GM18951 (cell line): ENCODE measurements around the gene OAT.

Experiments used
- POLR2A ChIP-seq: IDR thresholded peaks from 4 replicates; pipeline ENCODE4 v1.6.1; 2011; ENCODE audit warnings: mild to moderate bottlenecking; ENCODE audit not compliant: insufficient read length, insufficient read depth; ENCODE audit errors: extremely low read depth
- in situ Hi-C: fragments of 300-500 bp; cut with MboI; formaldehyde crosslinking; loops from one replicate; pipeline ENCODE4 v1.12.0; 2022; ENCODE audit warnings: low sequenced_read_pairs, mixed read lengths, inconsistent platforms; ENCODE audit not compliant: unreplicated experiment

OAT gene

DNA sequence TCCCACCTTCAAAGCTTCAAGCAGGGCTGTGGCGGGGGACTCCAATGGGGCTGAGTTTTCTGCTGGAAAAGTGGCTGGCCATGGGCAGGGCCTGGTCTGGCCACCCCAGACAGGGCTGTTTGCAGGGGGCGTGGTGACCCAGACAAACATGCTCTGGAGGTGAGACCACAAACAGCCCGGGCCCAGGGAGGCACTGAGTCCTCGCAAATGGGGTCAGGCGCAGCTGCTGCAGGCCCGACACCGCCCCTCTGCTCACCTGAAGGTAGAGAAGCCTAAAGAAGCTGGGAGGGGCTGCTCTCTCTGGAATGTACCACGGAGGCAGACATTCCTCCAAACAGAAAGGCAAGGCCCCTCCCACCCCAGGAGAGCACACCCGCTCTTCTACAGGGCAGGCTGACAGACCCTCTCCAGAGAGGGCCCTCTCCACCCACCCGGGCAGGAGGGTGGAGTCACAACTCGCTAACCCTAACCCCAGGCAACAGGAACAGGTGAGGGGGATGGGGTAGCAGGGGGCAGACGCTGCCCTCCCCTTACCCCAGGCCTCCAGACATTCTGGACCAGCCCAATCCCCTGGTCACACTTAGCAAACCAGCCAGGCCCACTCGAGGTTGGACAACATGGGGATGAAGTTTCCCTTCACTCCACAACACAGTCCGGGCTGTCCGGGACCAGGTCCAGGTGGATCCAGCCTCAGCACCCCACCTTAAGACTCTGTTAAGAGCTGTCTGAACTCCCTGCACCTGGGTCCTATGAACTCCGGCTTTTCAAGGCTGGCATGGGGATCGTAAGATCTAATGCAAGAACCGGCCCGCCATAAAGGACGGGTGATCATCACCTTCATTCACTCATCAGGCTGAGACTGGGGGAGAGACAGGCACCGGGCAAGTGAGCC is 32.3 kb downstream of the OAT start:
- TF ChIP-seq POLR2A, result no peak
- in situ Hi-C loops, result loop anchor here (5.0 to 25.0 kb wide), 2 partner anchors 389 to 799 kb away; no protein-coding TSS in a partner anchor

DNA sequence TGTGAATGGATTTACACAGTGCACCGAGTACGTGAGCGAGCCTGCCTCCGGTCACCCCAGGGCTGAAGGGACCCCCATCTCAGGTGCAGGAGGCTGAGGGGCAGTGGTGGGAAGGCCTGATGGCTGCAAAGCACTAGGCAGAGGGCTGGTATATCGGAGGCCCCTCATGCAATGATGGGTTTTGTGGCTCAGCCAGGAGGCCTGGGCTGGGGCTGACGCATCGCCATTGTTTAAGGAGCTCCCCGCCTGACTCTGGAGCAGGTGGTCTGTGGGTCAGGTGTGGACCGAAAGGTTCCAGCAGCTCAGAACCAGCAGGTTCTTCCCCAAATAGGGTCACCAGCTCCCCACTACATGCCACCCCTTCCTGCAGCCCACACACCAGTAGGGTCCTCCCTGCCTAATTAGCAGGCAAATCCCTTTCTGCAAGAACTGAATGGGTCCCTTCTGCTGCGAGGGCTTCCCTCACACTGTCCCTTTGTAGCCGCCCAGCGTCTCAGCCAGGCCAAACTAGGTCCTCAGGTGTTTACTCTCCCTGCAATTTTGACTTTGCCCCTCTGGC is 33.0 kb downstream of the OAT start:
- TF ChIP-seq POLR2A, result no peak
- in situ Hi-C loops, result loop anchor here (5.0 to 25.0 kb wide), 2 partner anchors 388 to 798 kb away; no protein-coding TSS in a partner anchor

DNA sequence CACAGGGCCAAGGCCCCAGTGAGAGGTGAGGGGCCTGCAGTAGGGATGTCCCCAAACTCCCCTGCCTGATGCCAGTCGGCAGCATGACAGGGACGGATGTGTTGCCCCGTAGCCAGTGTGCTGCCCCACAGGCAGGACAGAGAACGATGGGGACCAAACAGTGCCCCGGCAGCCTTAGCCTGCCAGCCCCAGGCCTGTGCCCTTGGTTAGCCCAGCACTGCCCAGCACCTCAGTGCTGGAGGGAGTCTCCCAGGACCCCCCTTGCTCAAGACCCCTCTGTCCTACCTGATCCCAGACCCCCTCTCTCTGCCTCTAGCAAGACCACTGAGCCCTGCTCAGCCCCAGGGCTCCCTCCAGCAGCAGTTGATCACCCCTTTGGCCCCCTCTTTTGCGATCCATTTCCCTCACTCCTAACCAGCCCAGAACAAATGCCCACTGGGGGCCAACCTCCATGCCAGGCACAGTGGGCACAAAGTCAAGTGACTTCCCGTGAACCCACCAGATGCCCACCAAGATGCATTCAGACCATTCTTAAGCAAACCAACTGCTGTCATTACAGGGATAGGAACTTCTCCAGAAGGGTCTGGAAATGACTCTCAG is 34.0 kb downstream of the OAT start:
- TF ChIP-seq POLR2A, result no peak
- in situ Hi-C loops, result loop anchor here (5.0 to 25.0 kb wide), 2 partner anchors 387 to 797 kb away; no protein-coding TSS in a partner anchor

DNA sequence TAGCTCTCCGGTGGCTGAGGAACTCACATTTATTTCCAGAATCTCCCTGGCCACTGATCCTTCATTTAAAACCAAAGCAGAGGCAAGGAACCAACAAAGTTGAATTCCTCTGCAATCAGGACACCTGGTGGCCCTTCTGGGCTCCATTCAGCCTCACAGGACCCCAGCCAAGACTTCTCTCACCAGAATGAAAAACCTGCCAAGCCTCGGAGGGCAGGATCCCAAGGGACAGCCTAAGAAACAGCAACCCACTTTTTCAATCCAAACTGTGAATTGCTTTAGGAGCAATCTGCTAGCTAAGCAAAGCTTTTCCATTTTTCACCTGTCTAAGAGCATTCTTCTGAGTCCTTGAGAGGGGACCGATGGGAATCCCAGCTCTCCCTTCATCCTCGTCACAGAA is 34.6 kb downstream of the OAT start:
- no peak for TF ChIP-seq POLR2A
- in situ Hi-C loops, result loop anchor here (25.0 kb wide), 1 partner anchor 797 kb away; no protein-coding TSS in a partner anchor

DNA sequence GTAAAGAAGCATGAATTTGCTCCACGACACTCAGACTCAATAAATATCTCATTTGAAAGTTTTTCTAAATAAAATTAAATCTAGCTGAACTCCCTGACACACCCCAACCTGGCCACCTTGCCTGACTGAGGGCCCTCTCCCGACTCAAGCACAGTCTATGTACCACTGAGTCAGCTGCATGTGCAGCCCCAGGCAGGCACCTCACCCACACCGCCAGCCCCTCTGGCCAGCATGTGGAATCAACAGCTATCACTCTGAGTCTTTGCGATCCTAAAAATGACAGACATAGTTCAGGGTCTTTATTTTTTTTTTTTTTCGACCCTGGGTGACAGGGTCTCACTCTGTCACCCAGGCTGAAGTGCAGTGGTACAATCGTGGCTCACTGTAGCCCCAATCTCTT is 35.2 kb downstream of the OAT start:
- no peak for TF ChIP-seq POLR2A
- in situ Hi-C loops, result loop anchor here (25.0 kb wide), 1 partner anchor 796 kb away; no protein-coding TSS in a partner anchor

DNA sequence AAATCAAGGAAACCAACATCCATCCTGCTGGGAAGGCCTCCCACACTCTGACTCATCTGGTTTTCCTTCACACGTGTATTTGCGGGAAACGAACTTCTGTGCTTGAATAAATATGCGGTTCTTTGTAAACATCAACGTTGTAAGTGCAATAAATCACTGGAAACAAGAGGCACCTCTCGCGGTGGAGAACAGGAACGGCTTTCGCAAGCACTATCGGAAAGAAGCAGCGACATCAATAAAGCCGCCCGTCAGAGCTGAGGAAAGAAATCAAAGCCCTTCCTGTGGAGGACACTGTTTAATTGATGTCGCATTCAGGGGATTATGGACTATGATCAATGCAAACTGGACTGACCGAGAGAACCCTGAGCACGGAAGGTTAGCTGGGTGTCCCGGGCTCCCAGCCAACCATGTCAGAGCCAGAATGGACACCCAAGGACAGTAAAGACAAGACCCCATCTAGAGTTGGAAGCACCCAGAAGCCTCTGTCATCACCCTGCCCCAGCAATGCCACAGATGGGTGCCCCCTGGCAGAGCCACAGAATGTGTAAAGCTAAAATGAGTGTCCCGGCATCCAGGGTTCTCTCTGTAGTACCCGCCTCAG is 37.6 kb downstream of the OAT start:
- in situ Hi-C loops, result loop anchor here (25.0 kb wide), 1 partner anchor 794 kb away; no protein-coding TSS in a partner anchor
- TF ChIP-seq POLR2A, result no peak

DNA sequence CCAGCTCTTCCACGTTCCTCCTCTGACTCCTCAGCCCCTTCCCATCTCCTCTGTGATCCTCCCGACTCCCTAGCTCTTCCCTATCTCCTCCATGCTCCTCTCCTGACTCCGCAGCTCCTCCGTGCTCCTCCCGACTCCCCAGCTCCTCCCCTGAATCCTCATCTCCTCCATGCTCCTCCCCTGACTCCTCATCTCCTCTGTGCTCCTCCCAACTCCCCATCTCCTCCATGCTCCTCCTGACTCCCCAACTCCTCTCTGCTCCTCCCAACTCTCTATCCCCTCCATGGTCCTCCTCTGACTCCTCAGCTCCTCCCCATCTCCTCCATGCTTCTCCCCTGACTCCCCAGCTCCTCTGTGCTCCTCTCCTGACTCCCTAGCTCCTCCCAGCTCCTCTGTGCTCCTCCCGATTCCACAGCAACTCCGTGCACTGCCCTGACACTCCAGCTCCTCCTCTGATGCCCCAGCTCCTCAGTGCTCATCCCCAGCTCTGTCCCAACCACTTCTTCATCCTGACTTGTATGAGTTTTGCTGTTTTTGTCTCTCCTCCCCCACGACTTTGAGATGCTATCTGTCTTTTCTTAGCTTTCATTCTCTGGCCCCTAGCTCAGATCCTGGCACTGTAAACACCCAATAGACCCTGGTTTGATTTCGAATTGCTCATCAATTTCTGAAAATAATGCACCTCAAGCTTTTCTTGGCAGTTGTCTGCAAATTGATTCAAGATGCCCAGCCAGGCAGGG is 38.3 kb downstream of the OAT start:
- in situ Hi-C loops, result loop anchor here (25.0 kb wide), 1 partner anchor 793 kb away; no protein-coding TSS in a partner anchor
- TF ChIP-seq POLR2A, result no peak

DNA sequence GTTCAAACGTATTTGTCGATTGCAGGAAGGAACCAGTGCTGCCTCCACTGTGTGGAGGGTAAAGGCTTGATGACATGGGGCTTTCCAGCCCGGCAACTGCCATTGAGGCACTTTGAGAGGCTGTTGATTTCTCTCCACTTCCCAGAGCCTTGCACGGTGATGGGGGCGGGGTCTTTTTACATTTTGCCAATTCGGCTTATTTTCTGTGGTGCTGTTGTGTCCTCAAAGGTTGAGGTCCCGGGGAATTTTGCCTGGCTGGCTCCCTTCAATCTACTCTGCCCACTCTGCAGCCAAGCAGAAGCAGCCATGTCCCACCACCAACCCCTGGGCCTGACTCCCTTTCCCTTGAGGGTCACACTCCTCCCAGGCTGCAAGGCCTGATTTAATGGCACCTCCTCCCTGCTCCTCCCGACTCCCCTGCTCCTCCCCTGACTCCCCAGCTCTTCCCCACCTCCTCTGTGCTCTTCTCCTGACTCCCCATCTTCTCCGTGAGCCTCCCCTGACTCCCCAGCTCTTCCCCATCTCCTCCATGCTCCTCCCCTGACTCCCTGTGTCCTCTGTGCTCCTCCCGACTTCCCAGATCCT is 39.0 kb downstream of the OAT start:
- TF ChIP-seq POLR2A, result no peak
- in situ Hi-C loops, result loop anchor here (25.0 kb wide), 1 partner anchor 792 kb away; no protein-coding TSS in a partner anchor

DNA sequence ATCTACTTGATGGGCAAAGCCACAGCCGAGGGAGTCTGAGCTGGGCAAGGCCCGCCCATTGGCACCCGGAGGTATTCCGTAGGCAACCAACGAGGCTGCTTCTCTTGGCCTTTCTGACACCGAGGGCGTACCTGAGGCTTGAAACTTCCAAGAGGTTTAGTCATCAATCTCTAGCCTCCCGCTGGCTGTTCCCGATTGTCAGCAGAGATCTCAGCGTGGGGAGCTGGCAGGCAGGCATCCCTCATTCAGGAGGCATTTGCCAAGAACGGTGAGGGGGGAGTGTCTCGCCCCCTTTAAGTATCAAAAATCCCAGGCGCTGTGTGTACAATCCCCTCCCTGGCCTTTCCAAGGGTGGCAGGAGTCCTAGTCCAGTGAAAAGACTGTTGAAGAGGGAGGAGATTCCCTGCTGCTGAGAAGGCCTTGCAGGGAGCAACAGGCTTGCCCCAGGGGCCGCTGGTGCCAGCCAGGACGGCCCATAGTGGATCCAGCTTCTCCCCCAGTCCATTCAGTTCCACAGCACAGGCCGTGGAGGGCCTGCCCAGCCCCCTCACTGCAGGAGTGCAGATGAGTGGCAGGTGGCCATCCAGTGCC is 39.7 kb downstream of the OAT start:
- TF ChIP-seq POLR2A, result no peak
- in situ Hi-C loops, result loop anchor here (25.0 kb wide), 1 partner anchor 792 kb away; no protein-coding TSS in a partner anchor

DNA sequence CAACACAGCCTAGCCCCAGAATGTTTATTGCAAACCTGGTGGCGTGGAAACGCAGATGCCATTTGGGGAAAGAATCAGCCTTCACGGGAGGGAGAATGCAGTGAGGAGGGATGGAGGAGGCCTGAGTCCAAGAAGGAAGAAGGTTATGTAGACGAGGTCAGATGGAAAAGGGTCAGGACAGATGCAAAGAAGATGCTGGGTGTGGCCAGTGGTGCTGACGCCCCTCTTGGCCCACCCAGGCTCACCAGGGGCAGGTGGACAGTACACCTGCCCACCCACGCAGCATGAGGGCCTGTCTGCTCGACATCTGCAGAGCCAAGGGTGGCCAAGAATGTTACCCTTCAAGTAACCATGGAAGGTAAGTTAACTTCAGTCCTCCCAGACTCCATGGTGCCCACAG is 40.5 kb downstream of the OAT start:
- in situ Hi-C loops, result loop anchor here (25.0 kb wide), 1 partner anchor 791 kb away; no protein-coding TSS in a partner anchor
- no peak for TF ChIP-seq POLR2A

DNA sequence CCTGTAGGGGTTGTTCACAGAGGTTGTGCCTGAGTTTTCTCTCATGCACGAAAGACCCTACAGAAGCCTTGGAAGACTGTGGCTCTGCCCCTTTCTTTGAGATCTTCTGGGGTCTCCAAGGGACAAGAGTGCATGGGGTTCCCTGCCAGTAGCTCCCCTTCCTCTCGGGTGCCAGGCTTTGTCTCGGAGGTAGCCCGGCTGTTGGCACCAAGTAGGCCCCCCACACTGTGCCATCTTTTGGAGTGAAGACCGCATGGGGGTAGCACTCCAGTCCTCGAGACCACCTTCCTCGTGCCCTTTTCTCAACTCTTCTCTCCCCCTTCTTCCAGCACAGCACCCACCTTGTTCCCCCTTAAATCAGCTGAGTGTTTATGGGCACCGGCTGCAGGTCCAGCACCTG is 41.6 kb downstream of the OAT start:
- in situ Hi-C loops, result loop anchor here (25.0 kb wide), 1 partner anchor 790 kb away; no protein-coding TSS in a partner anchor
- no peak for TF ChIP-seq POLR2A
